GM12873 (cell line): ENCODE measurements around the gene FAM89B.
A peak's percentile ranks its signal among the peaks of the same experiment; 100 is the strongest.

Experiments used
- TF ChIP-seq, protein P1 (sequence below): IDR thresholded peaks from 2 replicates; pipeline ENCODE4 v1.5.1; 2012; ENCODE audit warnings: low read depth, mild to moderate bottlenecking, moderate library complexity, low read length, control low read depth; ENCODE audit not compliant: insufficient read depth; ENCODE audit errors: missing control alignments

The FAM89B gene

DNA sequence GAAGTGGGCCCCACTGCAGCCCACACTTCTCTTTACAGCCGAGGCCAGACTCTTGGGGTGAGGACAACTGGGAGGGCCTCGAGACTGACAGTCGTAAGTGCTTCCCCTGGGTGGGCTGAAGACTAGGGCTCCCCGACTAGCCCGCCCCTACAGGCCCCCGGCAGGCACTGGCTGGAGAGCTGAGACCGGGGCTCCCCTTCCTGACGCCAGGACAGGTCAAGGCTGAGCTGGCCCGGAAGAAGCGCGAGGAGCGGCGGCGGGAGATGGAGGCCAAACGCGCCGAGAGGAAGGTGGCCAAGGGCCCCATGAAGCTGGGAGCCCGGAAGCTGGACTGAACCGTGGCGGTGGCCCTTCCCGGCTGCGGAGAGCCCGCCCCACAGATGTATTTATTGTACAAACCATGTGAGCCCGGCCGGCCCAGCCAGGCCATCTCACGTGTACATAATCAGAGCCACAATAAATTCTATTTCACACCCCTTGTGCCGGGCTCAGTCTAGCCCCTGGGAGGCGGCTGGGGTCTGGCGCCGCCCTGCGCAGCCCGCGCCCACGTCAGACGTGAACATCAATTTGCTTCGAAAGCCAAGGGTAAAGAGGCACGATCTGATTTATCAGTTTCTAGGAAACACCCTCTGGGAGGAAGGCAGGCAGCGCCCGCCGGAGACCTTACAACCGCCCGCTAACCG lies 34.0 kb upstream of the FAM89B start:
- TF ChIP-seq, protein P1, sequence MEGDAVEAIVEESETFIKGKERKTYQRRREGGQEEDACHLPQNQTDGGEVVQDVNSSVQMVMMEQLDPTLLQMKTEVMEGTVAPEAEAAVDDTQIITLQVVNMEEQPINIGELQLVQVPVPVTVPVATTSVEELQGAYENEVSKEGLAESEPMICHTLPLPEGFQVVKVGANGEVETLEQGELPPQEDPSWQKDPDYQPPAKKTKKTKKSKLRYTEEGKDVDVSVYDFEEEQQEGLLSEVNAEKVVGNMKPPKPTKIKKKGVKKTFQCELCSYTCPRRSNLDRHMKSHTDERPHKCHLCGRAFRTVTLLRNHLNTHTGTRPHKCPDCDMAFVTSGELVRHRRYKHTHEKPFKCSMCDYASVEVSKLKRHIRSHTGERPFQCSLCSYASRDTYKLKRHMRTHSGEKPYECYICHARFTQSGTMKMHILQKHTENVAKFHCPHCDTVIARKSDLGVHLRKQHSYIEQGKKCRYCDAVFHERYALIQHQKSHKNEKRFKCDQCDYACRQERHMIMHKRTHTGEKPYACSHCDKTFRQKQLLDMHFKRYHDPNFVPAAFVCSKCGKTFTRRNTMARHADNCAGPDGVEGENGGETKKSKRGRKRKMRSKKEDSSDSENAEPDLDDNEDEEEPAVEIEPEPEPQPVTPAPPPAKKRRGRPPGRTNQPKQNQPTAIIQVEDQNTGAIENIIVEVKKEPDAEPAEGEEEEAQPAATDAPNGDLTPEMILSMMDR: no peak

DNA sequence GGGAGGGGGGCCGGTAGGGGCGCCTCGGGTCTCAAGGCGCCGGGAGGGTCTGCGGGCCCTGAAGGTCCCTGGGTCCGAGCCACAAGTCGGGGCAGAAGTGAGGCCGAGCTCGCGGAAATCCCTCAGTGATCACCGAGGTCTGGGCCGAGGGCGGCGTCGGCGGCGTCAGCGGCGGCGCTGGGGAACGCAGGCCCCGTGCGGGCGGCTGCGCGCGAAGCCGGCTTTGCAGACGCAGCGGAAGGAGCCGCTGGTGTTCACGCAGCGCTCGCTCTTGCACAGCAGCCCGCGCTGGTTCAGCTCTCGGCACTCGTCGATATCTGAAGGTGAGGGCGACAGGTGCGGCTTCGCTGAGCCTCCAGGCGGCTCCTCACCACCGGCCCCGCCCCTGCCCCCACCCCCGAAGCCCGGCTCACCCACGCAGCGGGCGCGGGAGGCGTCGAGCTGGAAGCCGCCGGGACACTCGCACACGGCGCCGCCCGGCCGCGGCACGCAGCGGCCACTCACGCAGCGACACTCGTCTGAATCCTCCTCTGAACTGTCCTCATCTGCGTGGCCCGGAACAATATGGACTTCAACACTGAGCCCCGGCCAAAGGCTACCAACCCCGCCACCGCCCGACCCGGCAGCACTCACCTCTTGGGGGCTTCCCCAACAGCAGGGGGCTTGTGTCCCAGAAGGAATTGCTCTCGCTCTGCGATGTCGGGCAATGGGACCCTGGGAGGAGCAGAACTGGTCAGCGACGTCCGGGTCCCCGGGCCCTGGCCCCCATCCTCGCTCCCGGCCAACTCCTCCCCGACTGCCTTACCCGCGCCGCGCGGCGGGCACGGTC lies 33.2 kb upstream of the FAM89B start:
- TF ChIP-seq, protein P1: no peak

DNA sequence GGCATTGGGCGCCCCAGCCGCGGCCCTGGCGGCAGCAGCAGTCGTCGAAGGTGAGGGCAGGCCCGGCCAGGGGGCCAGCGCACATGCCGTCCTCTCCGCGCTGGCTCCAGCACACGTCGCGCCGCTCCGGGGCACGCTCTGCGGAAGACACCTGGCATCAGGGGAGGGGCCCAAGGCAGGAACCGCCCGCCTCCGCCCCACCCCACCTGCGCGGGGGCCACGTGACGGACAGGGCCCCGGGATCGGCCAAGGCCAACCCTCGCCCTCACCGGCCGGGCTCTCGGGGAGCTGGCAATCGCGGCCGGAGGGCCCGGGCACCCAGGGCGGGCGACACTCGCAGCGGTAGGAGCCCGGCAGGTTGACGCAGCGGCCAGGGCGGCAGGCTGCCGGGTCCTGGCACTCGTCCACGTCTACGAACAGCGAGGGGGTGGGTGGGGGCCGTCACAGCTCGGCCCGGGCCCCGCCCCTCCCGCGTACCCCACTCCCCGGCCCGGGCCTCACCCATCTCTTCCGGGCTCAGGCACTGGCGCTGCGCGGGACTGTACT lies 32.5 kb upstream of the FAM89B start:
- TF ChIP-seq, protein P1: no peak

DNA sequence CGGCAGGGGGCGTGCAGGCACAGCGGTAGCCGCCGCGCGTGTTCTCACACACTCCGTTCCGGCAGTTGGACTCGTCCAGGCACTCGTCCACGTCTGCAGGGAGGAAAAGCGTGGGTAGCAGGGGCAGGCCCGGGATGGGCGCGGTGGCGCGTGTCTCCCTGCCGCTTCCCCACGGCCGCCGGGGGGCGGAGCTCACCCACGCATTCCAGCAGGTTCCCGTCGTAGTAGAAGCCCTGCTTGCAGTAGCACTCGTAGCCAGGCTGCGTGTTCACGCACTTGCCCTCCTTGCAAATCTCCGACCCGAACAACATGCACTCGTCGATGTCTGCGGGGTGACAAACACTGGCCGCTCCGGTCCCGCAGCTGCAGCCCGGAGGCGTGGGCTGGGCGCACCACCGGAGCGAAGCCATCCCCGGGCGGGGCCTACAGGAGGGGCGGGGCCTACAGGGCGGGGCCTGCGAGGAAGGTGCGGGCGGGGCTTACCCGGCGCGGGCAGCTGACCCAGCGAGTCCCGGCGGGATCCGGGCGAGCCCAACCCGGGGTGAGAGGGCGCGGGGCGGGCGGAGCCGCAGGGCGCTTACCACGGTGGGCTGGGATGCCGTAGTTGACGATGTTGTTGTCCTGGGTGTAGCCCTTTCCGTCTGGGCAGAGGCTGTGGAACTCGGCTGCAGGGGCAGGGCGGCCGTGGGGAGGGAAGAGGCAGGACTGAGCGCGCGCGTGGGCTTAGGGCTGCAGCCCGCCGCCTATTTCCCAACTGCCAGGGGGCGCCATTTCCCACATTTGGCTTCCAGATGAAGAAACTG lies 31.8 kb upstream of the FAM89B start:
- TF ChIP-seq, protein P1: peak; percentile 80

DNA sequence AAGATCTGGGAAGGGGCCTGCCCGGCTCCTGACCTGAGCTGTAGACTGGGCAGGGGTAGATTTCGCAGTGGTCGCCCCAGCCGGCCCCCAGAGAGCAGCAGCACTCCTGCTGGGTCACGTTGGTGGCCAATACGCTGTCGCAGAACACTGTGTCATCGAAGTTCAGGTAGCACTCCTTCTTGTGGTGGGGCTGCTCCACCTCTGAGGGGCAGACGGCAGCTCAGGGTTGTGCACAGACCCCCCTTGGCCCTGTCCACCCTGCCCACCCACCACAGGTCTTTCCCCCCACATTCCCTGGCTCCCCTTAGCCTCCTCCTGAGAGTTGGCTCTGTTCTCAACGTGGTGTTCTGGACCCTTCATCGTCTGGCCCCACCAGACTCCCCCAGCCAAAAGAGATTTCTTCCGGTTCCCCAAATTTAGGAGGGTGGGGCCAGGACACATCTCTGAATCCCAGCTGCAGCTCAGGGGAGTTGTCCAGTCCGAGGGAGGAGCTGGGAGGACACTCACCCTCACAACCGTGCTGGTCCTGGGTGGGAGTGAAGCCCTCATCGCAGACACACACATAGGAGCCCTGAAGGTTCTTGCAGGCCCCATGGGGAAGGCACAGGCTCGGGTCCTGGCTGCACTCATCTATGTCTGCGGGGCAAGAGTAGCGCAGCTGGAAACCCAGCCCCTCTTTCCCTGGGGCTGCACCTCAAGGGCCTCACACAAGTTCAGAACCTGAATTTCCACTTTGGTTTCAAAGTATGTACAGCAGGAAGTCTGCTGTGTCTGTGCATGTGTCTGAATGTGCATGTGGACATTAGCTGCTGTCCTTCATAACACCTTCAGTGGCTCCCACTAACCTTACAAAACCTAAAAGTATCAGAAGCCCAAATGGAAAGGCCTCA lies 31.0 kb upstream of the FAM89B start:
- TF ChIP-seq, protein P1: no peak

DNA sequence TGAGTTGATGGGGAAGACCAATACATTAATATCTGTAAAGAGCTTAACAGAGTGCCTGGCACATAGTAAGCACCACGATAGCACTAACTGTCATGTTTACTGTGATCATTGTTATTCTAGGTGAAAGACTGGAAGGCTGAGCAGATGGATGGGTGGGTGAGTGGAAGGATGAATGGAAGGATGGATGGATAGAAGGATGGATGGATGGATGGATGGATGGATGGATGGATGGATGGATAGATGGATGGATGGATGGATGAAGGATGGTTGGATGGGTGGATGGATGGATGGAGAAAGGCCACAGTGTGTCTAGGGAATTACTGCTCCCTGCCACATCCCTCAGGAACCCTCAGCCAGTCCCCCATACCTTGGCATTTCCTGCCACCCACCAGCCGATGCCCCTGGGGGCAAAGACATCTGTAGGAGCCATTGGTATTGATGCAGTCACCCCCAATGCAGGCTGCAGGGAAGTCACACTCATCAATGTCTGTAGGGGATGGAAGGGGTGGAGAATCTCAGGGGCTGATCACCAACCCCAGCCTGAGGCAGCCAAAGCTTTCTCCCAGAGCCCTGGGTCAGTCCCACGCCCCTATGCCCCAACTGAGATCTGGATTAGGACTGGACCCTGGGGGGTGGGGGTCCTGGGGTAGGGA lies 29.5 kb upstream of the FAM89B start:
- TF ChIP-seq, protein P1: no peak
